Mucosa of rectum (tissue), 2 donors: Measurements from ENCODE around the gene UBE2QL1.

Source experiments
- H3K27ac ChIP-seq, 2 donors: one replicate each; pipeline ENCODE4 v1.7.0; 2013; ENCODE audit warnings: inconsistent platforms in 2 of 2, low read depth in 2 of 2, low read length in 2 of 2
- H3K27me3 ChIP-seq, 2 donors: one replicate each; pipeline ENCODE4 v1.7.0; 2013; ENCODE audit warnings: low read length in 2 of 2; ENCODE audit not compliant: control insufficient read depth in 2 of 2, insufficient read depth in 2 of 2
- H3K36me3 ChIP-seq, 2 donors: one replicate each; pipeline ENCODE4 v1.7.0; 2013; ENCODE audit warnings: low read length in 2 of 2; ENCODE audit not compliant: control insufficient read depth in 2 of 2, insufficient read depth in 2 of 2
- H3K4me1 ChIP-seq, 2 donors: one replicate each; pipeline ENCODE4 v1.7.0; 2013; ENCODE audit warnings: low read length in 2 of 2, mild to moderate bottlenecking in 1 of 2; ENCODE audit not compliant: control insufficient read depth in 2 of 2, insufficient read depth in 2 of 2
- H3K4me3 ChIP-seq, 2 donors: one replicate each; pipeline ENCODE4 v1.7.0; 2013; ENCODE audit warnings: low read length in 2 of 2
- H3K9ac ChIP-seq, 2 donors: one replicate each; pipeline ENCODE4 v1.7.0; 2013; ENCODE audit warnings: low read length in 2 of 2, low read depth in 1 of 2, mild to moderate bottlenecking in 1 of 2
- H3K9me3 ChIP-seq, 2 donors: one replicate each; pipeline ENCODE4 v1.7.0; 2013; ENCODE audit warnings: low read length in 2 of 2; ENCODE audit not compliant: control insufficient read depth in 2 of 2
- donor health status: healthy.
- donor health status: Normal muscosa, but diverticular disease.

UBE2QL1 gene

DNA sequence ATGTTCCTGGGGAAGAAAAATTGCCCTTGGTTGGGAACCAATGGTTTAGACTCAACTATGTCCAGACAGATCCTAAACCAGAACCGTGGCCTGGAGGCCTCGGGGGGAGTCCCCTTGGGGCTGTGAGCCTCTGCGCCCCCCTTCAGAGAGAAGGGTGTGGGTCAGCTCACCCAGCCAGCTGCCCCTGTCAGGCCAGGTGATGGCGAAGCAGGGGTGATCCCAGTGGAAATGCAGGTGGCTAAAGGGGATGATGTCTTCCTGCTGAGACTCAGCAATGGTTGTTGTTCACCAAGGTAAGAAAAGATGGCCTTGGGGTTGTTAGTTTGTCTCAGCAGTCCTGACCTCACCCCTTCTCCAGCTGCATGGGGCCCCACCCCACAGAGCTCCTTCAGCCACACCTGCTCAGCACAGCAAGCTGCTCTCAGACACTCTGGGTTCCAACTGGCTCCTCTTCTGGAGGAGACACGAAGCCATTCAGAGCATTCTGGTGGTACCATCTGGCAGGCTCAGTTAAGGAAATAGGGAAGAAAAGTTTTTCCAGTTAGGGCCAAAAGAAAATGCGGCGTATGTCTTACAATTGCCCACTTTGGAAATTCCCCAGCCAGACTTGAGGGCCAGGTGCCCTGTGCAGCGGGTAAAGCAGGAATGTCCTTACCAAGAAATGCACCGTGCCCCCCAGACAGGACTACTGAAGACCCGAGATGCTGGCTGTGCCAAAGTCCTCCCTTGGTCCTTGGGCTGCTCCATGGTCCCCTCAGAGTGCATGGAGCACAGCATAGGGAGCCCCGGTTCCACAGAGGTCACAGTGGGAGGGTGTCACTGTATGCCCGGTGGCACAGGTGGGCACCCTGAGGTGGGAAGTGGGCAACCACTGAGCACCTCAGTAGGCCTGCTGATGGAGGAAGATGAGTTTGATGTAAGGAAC is 94.0 kb downstream of the UBE2QL1 start:
- Histone ChIP-seq H3K27me3 (no peaks in the 10 kb centered on the region), H3K36me3 (no peaks in the 10 kb centered on the region), H3K9ac (no peak overlapping the region), H3K4me1 (no peaks in the 10 kb centered on the region), H3K9me3 (no peaks in the 10 kb centered on the region), H3K4me3 (no peak overlapping the region), H3K27ac (no peak overlapping the region)

DNA sequence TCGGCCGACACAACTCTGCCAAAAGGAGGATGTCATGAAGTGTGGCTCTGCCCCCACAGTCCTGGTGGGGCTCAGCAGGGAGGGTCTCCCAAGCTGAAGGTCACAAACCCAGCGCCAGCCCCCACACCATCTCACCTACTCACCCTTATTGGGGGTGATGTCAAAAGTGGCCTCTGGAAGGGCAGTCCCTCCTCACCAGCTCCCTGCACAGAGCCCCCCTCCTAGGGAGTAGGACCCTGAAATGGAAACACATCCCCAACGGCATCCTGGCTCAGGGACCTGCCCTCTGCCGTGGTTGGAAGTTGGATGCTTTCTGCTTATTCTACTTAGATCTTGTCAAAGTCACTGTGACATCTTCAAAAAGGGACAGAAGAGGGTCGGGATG is 94.7 kb downstream of the UBE2QL1 start:
- H3K27ac ChIP-seq, result no peak overlapping the region
- H3K9ac ChIP-seq, result no peak overlapping the region
- no peaks in the 10 kb centered on the region for H3K9me3 ChIP-seq
- no peaks in the 10 kb centered on the region for H3K27me3 ChIP-seq
- H3K36me3 ChIP-seq, result no peaks in the 10 kb centered on the region
- H3K4me1 ChIP-seq, result no peaks in the 10 kb centered on the region
- no peak overlapping the region for H3K4me3 ChIP-seq

DNA sequence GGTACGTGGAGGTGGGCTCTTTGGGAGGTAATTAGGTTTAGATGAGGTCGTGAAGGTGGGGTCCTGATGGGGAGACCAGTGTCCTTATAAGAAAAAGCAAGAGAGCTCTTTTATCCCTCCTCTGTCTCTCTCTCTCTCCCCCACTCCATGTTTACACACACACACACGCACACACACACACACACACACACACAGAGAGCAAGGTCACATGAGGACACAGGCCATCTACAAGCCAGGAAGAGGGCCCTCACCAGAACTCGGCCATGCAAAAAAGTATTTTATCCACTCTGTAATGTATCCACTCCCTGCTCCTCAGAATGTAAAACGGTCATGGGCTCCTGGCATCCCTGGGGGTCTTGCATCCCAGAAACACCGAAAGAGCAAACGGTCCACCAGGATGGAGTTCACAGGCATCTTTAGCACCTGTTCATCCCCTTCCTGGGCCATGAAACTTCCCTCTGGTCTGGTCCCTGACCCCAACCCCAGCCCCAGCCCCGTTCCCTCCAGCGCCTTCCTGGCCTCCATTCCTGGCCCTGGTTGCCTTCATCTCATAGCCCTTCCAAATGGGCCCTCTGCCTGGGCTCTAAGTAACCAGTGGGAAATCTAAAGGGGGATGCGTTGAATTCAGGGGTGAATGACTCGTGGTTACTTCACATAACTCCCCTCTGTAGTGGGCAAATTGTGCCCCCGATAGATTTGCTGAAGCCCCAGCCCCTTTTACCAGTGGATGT is 95.3 kb downstream of the UBE2QL1 start:
- Histone ChIP-seq H3K27me3 (no peaks in the 10 kb centered on the region), H3K4me1 (no peaks in the 10 kb centered on the region), H3K4me3 (no peak overlapping the region), H3K27ac (no peak overlapping the region), H3K9ac (no peak overlapping the region), H3K36me3 (no peaks in the 10 kb centered on the region), H3K9me3 (no peaks in the 10 kb centered on the region)
